GM21526 (cell line): ENCODE data around the gene AGMO.

Experiments
- ATAC-seq: cut with Tn5 transposase; IDR thresholded peaks from one replicate; pipeline ENCODE4 v1.9.1; 2021; ENCODE audit warnings: moderate library complexity; ENCODE audit not compliant: unreplicated experiment, low FRiP score

The AGMO gene

DNA sequence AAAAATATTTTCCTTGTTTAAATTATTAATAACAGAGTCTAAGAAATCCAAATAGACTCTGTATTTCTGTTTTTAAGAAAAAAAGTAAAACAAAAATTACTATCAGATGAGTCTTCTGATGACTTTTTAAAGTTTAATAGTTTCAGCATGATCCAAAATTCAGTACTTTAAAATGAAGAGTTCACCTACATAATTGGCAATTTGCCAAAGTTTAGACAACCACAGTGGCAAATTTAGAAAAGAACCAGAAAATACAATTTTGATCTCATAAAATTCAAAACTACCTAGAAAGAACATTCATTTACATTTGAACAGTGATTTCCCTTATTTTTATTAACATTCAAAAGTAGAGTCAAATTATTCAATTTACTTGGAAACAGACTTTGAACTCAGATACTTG, 56.1 kb downstream of the AGMO start:
- ATAC-seq, result no peak

DNA sequence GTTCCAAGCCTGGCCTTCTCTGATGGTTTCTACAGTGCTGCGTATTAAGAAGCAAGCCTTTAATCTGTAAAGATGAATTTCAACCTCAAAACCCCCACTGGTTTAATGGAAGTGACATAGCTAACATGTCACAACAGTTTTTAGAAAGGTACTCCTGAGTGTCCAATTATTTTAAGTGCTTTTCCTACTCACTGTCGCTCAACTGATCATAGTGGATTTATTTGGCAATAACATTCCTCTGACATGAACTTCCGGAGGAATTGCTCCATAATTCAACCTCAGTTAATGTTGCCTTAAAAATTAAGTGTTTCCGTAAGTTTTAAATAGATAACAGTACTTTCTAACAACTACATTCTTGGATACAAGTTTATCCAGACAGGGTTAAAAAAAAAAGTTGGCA, 57.5 kb downstream of the AGMO start:
- no peak for ATAC-seq

DNA sequence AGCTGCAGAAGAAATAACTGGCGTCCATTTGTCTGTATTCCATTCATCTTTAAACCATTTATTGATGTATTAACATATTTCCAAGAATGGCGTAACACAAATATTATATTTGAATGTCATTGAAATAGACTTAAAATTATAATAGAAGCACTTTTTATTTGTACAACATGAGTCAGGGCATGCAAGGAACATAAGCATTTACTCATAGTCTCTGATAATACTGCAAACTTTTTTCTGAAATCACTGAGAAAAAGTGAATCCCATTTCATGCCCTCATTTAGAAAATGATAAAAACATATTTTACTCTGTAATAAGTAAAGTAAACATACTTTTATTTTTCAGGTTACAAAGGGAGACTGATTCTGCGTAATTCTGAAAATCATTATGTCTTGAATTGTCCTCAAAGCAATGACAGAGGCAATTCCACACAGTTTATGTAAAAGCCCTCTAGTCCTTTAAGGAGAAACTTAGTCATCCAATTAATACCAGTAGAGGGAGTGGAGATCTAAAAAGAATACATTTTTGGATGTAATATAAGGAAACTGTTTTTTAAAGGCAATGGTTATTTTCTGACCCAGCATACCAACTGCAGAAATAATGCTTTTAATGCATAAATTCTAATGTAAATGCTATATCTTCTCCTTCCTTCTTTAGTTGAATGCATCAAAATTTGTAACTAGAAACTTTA, 58.1 kb downstream of the AGMO start:
- no peak for ATAC-seq

DNA sequence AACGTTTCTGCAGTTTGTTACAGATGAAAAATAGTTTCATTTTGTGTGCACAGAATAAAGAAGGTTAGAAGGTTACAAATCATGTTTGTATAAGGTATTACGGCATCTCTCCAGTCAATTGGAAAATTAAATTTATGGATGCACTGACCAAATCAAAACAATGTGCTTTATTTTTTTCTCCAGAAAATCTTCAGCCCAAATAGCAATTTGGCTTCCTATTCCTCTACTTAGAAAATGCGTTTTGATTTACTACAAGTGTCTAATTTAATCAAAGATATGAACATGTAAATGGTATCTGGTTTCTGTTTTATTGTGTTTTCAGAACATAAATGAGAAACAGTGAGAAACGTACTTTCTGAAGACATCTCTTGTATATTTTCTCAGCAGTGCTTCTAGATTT, 63.4 kb downstream of the AGMO start:
- no peak for ATAC-seq

DNA sequence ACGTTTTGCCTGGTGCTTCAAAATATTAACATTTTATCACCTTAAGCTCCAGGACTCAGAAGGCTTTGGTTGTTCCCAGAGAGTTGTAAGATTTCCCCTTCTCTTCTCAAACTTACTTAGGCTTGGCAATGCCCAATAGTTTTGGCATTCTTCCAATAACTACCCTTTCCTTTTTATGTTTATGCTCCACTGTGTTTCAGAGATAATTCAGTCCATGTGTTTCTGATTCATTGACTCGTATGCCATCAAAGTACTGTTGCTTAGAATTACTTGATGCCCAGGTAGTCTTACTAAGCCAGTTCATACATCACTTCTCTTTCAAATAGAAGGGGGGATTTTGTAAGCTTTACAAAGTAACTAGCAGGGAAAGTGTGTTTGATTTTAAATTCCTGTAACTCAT, 66.6 kb downstream of the AGMO start:
- no peak for ATAC-seq

DNA sequence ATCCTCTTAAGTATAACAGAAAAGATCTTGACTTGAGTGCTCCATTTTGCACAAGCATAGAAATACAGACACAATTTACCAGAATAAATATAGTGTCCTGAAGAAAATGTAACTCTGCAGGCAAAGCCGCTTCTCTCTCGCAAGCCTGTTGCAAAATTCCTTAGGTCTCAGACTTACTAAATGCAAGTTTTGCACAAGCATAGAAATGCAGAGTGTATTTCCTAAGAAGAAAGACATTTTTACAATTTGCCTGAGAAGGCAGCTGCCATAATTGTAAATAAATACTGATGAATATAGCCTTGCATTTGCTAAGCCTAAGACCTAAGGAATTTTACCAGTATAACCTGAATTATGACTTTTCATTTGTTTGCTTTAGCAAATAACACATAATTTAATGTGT, 67.1 kb downstream of the AGMO start:
- ATAC-seq, result no peak

DNA sequence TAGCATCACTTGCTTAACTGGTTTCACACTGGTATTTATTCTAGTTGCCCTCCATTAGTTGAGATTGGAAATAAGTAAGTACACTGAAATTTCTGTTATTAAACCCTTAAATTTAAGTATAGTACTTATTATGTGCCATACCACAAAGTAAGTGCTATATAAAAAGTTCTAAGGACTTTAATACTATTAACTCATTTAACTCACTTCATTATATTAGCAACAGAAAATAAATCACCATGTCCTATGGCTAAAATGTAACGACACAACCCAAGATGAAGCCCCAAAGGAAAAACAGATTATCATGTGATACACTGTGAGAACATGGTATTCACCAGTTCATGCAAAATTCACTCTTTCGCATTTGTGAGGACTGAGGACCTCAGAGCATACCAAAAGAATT, 70.5 kb downstream of the AGMO start:
- no peak for ATAC-seq

GRCh38 chr7:15490291-15490690, 71.5 kb downstream of the AGMO start:
- ATAC-seq, result no peak

- ATAC-seq, result no peak
These were observed 72.0 kb downstream of the AGMO start for GRCh38 chr7:15489861-15490260.

GRCh38 chr7:15489383-15489782, 72.4 kb downstream of the AGMO start:
- ATAC-seq, result no peak

GRCh38 chr7:15488401-15488800, 73.4 kb downstream of the AGMO start:
- no peak for ATAC-seq

GRCh38 chr7:15487896-15488295, 73.9 kb downstream of the AGMO start:
- no peak for ATAC-seq

DNA sequence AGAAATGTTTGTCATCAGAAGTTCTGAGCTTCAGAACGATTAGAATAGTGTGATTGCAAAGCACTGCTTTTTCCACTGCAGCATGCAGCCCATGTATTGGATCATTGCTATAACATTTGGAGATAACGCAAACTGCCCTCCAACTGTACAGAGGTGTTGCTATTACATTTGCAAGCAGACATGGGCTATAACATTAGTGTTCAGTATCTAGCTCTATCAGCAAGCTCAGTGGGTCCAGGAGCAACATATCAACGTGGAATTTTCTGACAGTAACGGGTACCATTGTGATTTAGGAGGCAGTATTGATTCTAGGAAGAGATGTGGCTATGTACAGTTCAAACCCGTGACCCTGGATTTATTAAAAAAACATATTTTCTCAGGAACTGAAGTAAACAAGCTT, 75.8 kb downstream of the AGMO start:
- ATAC-seq, result no peak

- ATAC-seq, result no peak
These were observed 76.4 kb downstream of the AGMO start for GRCh38 chr7:15485431-15485830.

- no peak for ATAC-seq
These were observed 80.7 kb downstream of the AGMO start for GRCh38 chr7:15481132-15481531.

GRCh38 chr7:15478401-15478800, 83.4 kb downstream of the AGMO start:
- ATAC-seq, result no peak

- ATAC-seq, result no peak
These were observed 85.3 kb downstream of the AGMO start for GRCh38 chr7:15476531-15476918.

DNA sequence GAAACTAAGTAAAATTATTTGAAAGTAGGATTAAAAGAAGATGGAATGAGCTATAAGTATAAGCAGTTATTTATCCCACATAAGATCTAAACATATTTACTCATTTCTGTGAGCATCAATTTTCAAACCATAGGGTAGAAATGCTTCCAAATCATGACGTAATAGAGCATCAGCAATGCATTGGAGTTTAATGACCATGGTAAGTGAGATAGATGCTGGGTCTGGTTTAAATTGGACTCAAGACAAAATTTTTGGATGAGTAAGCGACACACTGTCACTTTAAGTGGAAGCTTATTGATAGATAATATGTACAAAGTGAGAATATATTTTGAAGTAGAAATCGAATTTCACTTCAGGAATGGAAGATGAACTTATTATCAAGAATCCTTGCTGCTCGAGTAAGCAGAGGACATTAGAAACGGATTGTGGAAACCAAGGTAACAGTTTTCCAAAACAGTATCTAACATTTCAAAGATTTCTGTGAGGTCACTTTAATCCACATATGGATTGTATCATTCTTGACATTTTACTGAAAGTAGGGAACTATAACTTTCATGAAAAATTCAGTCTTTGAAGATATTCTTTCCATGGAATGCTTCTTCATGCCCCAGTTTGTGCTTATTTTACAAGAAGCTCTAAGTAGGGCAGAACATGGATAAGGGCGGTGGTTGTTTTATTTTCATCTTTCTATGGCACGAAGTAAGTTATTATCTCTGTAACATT, 85.8 kb downstream of the AGMO start:
- no peak for ATAC-seq

- ATAC-seq, result no peak
These were observed 90.2 kb downstream of the AGMO start for GRCh38 chr7:15471669-15471950.

DNA sequence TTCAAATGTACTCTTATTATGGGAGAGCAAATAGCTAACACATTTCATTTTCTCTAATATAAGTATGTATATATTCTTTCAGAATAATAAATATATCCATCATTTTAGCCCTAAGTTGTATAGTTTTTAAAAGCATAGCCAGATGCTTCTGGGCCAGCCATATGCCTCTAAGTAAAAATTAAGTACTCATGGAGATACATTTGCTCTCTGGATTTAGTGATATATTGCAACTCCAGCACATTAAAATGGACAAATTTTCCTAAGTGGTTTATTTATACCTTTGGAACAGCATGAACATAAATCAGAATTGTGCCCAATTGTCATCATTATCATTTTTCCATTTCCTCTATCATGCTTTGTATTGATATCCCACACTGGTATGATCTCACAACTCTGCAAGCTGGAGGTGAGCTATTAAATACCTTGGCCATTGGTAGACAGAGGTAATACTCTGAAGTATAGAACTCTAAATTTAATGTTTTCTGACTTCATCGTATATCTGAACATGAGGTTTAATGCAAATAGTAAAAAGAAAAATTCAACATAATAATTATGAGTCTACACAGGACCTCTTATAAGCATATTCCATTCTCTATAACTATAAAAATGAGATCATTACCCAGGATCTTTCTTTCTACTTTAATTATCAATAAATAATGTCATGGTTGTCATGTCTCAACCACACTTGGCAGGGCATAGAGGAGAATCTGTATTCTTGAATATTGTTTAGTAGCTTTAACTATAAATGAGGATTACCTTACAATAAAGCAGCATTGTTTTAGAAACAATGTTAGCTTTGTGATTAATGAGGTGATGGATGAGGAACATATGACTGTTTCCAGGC, 90.8 kb downstream of the AGMO start:
- ATAC-seq, result no peak

DNA sequence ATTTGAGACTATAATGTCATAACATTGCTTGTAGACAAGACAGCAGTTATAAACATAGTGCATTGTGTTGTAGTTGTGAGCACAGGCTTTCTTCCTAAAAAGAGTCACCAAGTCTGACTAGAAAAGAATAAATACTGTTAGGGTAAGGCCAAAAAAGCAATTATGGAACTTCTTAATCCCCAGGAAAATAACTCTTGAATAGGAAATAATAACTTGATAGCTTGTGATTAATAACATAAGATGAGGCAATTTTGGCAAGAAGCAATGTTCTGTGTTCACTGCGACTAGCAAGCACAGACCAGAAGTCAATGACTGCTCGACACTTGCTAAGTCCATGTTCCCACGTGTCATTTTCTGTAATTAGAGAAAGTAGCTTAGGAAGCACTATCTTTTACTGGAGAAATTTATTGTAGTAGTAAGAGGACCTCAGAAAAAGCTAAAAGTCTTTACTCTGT, 97.1 kb downstream of the AGMO start:
- no peak for ATAC-seq
